ENCODE results near the gene DNAJB6. TPM values are rescaled to one million over a fixed set of nuclear protein-coding genes. Genes with fewer than 3 reads are reported as not detected.
"Not testable (repeated sequence)": the region's sequence is repeated elsewhere in the genome, so short reads cannot be mapped to it uniquely, and the experiment has no call there.

Gene DNAJB6
- total and polyA plus RNA-seq, 5 donors from 2014 or later = 115 to 250 (median 121) TPM

DNA sequence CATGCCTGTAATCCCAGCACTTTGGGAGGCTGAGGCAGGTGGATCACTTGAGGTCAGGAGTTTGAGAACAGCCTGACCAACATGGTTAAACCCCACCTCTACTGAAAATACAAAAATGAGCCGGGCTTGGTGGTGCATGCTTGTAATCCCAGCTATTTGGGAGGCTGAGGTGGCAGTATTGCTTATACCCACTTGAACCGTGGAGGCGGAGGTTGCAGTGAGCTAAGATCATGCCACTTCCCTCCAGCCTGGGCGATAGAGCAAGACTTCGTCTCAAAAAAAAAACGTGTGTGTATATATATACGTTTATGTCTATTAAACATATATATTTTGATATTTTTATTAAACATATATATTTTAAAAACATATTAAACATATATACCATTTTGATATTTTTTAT is 5.8 kb upstream of the DNAJB6 start:
- not testable (repeated sequence) for H3K36me3 ChIP-seq (ENCODE audit: control insufficient read depth, insufficient read depth, low read length); DNase-seq; H3K27ac Mint-ChIP-seq; H3K27me3 ChIP-seq (ENCODE audit: control insufficient read depth, insufficient read depth, low read length); ATAC-seq (ENCODE audit: low read depth in 2 of 2); H3K4me3 Mint-ChIP-seq; H3K4me3 ChIP-seq (ENCODE audit: low read depth, low read length); H3K27ac ChIP-seq (ENCODE audit: insufficient read depth, low read length, poor library complexity, severe bottlenecking); H3K9me3 ChIP-seq (ENCODE audit: control insufficient read depth in 2 of 2, low read length in 2 of 2); H3K36me3 Mint-ChIP-seq; H3K9me3 Mint-ChIP-seq; H3K4me1 ChIP-seq (ENCODE audit: control insufficient read depth, insufficient read depth, low read length, poor library complexity, severe bottlenecking); H3K4me1 Mint-ChIP-seq
- H3K27me3 Mint-ChIP-seq = peaks cover 29% of the 10 kb centered on the region

GRCh38 chr7:157335236-157335635 is 1.6 kb upstream of the DNAJB6 start:
- Mint-ChIP-seq H3K27ac (peak overlapping the region; percentile 44 to 57 (median 46)), H3K27me3 (peaks cover 31% of the 10 kb centered on the region)

DNA sequence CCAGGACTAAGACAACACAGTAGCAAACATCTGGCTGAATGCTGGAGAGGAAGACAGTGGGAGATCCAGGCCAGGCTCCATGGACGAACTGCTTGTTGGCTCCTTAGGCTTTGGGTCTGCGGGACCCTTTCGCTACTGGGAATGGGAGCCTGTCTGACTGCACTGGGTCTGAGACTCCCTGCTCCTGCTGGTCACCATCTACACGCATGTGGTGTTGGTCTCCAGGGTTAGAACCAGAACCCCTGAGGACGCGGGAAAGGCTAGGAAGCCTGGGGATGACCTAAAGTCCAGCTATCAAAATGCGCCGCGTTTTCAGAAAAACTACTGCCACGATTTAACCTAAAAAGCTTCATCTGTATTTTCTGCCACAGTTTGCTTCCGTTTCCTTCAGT is 817 bp upstream of the DNAJB6 start:
- Mint-ChIP-seq H3K4me3 (peak overlapping the region; percentile 93 to 100 (median 98)), H3K9me3 (peaks cover 0 to 2% (median 0%) of the 10 kb centered on the region in 7 donors), H3K36me3 (peaks cover 14% of the 10 kb centered on the region), H3K27ac (peak overlapping the region in 2 of 3 donors; percentile 98 to 99), H3K4me1 (peaks cover 14 to 43% (median 29%) of the 10 kb centered on the region in 4 donors), H3K27me3 (peaks cover 31% of the 10 kb centered on the region)
- Histone ChIP-seq H3K27me3 (ENCODE audit: control insufficient read depth, insufficient read depth, low read length) (no peaks in the 10 kb centered on the region), H3K4me1 (ENCODE audit: control insufficient read depth, insufficient read depth, low read length, poor library complexity, severe bottlenecking) (peaks cover 33% of the 10 kb centered on the region), H3K4me3 (ENCODE audit: low read depth, low read length) (peak overlapping the region; percentile 68), H3K9me3 (ENCODE audit: control insufficient read depth in 2 of 2, low read length in 2 of 2) (no peaks in the 10 kb centered on the region), H3K27ac (ENCODE audit: insufficient read depth, low read length, poor library complexity, severe bottlenecking) (peak overlapping the region; percentile 93), H3K36me3 (ENCODE audit: control insufficient read depth, insufficient read depth, low read length) (no peaks in the 10 kb centered on the region)
- no peak for ATAC-seq (ENCODE audit: low read depth in 2 of 2)
- no peak for DNase-seq

More at GRCh38 chr7:157335236-157335635, 1.6 kb upstream of the DNAJB6 start:
- Mint-ChIP-seq H3K36me3 (peaks cover 12% of the 10 kb centered on the region), H3K4me3 (peak overlapping the region; percentile 22 to 100 (median 96)), H3K4me1 (peaks cover 12 to 35% (median 25%) of the 10 kb centered on the region in 4 donors), H3K9me3 (peaks cover 0 to 2% (median 0%) of the 10 kb centered on the region in 7 donors)
- no peaks in the 10 kb centered on the region for H3K9me3 ChIP-seq (ENCODE audit: control insufficient read depth in 2 of 2, low read length in 2 of 2)
- peaks cover 27% of the 10 kb centered on the region for H3K4me1 ChIP-seq (ENCODE audit: control insufficient read depth, insufficient read depth, low read length, poor library complexity, severe bottlenecking)
- DNase-seq = no peak
- H3K27me3 ChIP-seq (ENCODE audit: control insufficient read depth, insufficient read depth, low read length) = no peaks in the 10 kb centered on the region
- no peak for ATAC-seq (ENCODE audit: low read depth in 2 of 2)
- no peak overlapping the region for H3K4me3 ChIP-seq (ENCODE audit: low read depth, low read length)
- no peaks in the 10 kb centered on the region for H3K36me3 ChIP-seq (ENCODE audit: control insufficient read depth, insufficient read depth, low read length)
- no peak overlapping the region for H3K27ac ChIP-seq (ENCODE audit: insufficient read depth, low read length, poor library complexity, severe bottlenecking)

- Mint-ChIP-seq H3K9me3 (no peaks in the 10 kb centered on the region), H3K4me1 (peaks cover 19 to 56% (median 39%) of the 10 kb centered on the region in 4 donors), H3K4me3 (peak overlapping the region; percentile 95 to 100 (median 98)), H3K27ac (peak overlapping the region; percentile 96 to 98 (median 97)), H3K36me3 (peaks cover 14% of the 10 kb centered on the region), H3K27me3 (peaks cover 17% of the 10 kb centered on the region)
- peak overlapping the region; percentile 100 for H3K4me3 ChIP-seq (ENCODE audit: low read depth, low read length)
- peak; percentile 48 to 81 (median 70) for DNase-seq
- no peaks in the 10 kb centered on the region for H3K27me3 ChIP-seq (ENCODE audit: control insufficient read depth, insufficient read depth, low read length)
- H3K36me3 ChIP-seq (ENCODE audit: control insufficient read depth, insufficient read depth, low read length) = no peaks in the 10 kb centered on the region
- H3K27ac ChIP-seq (ENCODE audit: insufficient read depth, low read length, poor library complexity, severe bottlenecking) = peak overlapping the region; percentile 93
- ATAC-seq (ENCODE audit: low read depth in 2 of 2) = peak; percentile 38
- H3K4me1 ChIP-seq (ENCODE audit: control insufficient read depth, insufficient read depth, low read length, poor library complexity, severe bottlenecking) = peaks cover 44% of the 10 kb centered on the region
- H3K9me3 ChIP-seq (ENCODE audit: control insufficient read depth in 2 of 2, low read length in 2 of 2) = no peaks in the 10 kb centered on the region
These were observed 729 bp downstream of the DNAJB6 start for GRCh38 chr7:157337316-157338149.

- Histone ChIP-seq H3K36me3 (ENCODE audit: control insufficient read depth, insufficient read depth, low read length) (no peaks in the 10 kb centered on the region), H3K27me3 (ENCODE audit: control insufficient read depth, insufficient read depth, low read length) (no peaks in the 10 kb centered on the region), H3K9me3 (ENCODE audit: control insufficient read depth in 2 of 2, low read length in 2 of 2) (no peaks in the 10 kb centered on the region), H3K4me3 (ENCODE audit: low read depth, low read length) (peak overlapping the region; percentile 61), H3K27ac (ENCODE audit: insufficient read depth, low read length, poor library complexity, severe bottlenecking) (peak overlapping the region; percentile 47), H3K4me1 (ENCODE audit: control insufficient read depth, insufficient read depth, low read length, poor library complexity, severe bottlenecking) (peaks cover 61% of the 10 kb centered on the region)
- peak overlapping the region; percentile 21 to 85 (median 22) for H3K27ac Mint-ChIP-seq
- H3K9me3 Mint-ChIP-seq = no peaks in the 10 kb centered on the region
- peak overlapping the region; percentile 64 to 93 (median 82) for H3K4me3 Mint-ChIP-seq
- ATAC-seq (ENCODE audit: low read depth in 2 of 2) (peak in 1 of 2 donors; percentile 20), DNase-seq (peak; percentile 53 to 81 (median 76))
- peaks cover 6% of the 10 kb centered on the region for H3K27me3 Mint-ChIP-seq
- peaks cover 19 to 75% (median 51%) of the 10 kb centered on the region in 4 donors for H3K4me1 Mint-ChIP-seq
- H3K36me3 Mint-ChIP-seq = peaks cover 14% of the 10 kb centered on the region
These were observed 3.2 kb downstream of the DNAJB6 start for GRCh38 chr7:157339777-157340677.

GRCh38 chr7:157347217-157347904 is 10.6 kb downstream of the DNAJB6 start:
- Histone ChIP-seq H3K4me3 (ENCODE audit: low read depth, low read length) (peak overlapping the region; percentile 58), H3K9me3 (ENCODE audit: control insufficient read depth in 2 of 2, low read length in 2 of 2) (no peaks in the 10 kb centered on the region), H3K36me3 (ENCODE audit: control insufficient read depth, insufficient read depth, low read length) (peaks cover 3% of the 10 kb centered on the region), H3K4me1 (ENCODE audit: control insufficient read depth, insufficient read depth, low read length, poor library complexity, severe bottlenecking) (peaks cover 75% of the 10 kb centered on the region), H3K27me3 (ENCODE audit: control insufficient read depth, insufficient read depth, low read length) (no peaks in the 10 kb centered on the region), H3K27ac (ENCODE audit: insufficient read depth, low read length, poor library complexity, severe bottlenecking) (no peak overlapping the region)
- H3K27me3 Mint-ChIP-seq = no peaks in the 10 kb centered on the region
- peak overlapping the region; percentile 41 to 78 (median 58) for H3K4me3 Mint-ChIP-seq
- H3K4me1 Mint-ChIP-seq = peaks cover 19 to 90% (median 58%) of the 10 kb centered on the region in 4 donors
- H3K9me3 Mint-ChIP-seq = no peaks in the 10 kb centered on the region
- ATAC-seq (ENCODE audit: low read depth in 2 of 2) (no peak), DNase-seq (no peak)
- peak overlapping the region in 1 of 3 donors; percentile 20 for H3K27ac Mint-ChIP-seq
- H3K36me3 Mint-ChIP-seq = peaks cover 6% of the 10 kb centered on the region

GRCh38 chr7:157348548-157348947 is 11.7 kb downstream of the DNAJB6 start:
- Histone ChIP-seq H3K4me3 (ENCODE audit: low read depth, low read length) (no peak overlapping the region), H3K27ac (ENCODE audit: insufficient read depth, low read length, poor library complexity, severe bottlenecking) (no peak overlapping the region), H3K9me3 (ENCODE audit: control insufficient read depth in 2 of 2, low read length in 2 of 2) (no peaks in the 10 kb centered on the region), H3K4me1 (ENCODE audit: control insufficient read depth, insufficient read depth, low read length, poor library complexity, severe bottlenecking) (peaks cover 75% of the 10 kb centered on the region), H3K27me3 (ENCODE audit: control insufficient read depth, insufficient read depth, low read length) (no peaks in the 10 kb centered on the region), H3K36me3 (ENCODE audit: control insufficient read depth, insufficient read depth, low read length) (peaks cover 3% of the 10 kb centered on the region)
- no peaks in the 10 kb centered on the region for H3K27me3 Mint-ChIP-seq
- H3K36me3 Mint-ChIP-seq = peaks cover 6% of the 10 kb centered on the region
- peak overlapping the region; percentile 4 to 83 (median 70) for H3K4me3 Mint-ChIP-seq
- DNase-seq (no peak), ATAC-seq (ENCODE audit: low read depth in 2 of 2) (no peak)
- peak overlapping the region in 1 of 3 donors; percentile 42 for H3K27ac Mint-ChIP-seq
- H3K4me1 Mint-ChIP-seq = peaks cover 29 to 90% (median 58%) of the 10 kb centered on the region in 4 donors
- H3K9me3 Mint-ChIP-seq = no peaks in the 10 kb centered on the region
